HEK293T (cell line): ENCODE data around the gene OPRL1.

Experiments used
- ELF4 ChIP-seq: fragments of 450-650 bp; IDR thresholded peaks from 2 replicates; pipeline ENCODE4 v1.6.1; 2017; ENCODE audit warnings: antibody characterized with exemption
- TF ChIP-seq, protein P1 (sequence below): fragments of 450-650 bp; IDR thresholded peaks from 2 replicates; pipeline ENCODE4 v1.6.1; 2016

DNA sequence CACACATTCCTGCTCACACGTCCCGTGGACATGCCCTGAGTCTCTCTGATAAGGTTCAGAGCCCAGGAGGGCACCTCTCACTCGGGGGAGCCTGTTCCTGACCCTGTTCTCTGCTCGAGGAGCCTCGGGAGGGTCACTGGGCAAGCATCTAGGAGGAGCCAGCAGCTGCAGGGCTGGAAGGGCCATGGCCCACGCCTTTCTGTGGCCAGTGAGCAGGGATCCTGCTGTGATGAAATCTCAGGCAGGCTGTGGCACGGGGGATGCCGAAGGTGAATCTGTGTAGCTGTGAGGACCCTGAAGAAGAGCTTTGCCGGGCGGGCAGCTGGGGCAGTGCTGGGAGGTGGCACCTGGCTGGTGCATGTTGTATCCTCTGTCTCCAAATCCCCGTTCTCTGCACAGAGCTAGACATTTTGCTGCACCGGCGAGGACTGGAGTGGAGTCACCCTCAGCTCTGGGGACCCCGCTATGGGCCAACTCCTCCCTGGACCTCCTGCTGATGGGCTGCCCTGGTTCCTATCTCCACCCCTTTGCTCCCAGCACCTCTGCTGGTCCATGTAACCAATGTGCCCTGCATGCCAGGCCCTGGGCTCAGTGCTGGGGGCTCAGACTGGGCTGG, 34.6 kb downstream of the OPRL1 start:
- TF ChIP-seq ELF4: no peak
- TF ChIP-seq, protein P1, sequence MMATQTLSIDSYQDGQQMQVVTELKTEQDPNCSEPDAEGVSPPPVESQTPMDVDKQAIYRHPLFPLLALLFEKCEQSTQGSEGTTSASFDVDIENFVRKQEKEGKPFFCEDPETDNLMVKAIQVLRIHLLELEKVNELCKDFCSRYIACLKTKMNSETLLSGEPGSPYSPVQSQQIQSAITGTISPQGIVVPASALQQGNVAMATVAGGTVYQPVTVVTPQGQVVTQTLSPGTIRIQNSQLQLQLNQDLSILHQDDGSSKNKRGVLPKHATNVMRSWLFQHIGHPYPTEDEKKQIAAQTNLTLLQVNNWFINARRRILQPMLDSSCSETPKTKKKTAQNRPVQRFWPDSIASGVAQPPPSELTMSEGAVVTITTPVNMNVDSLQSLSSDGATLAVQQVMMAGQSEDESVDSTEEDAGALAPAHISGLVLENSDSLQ: no peak
